ENCODE results near the gene CMKLR1.
A peak's percentile ranks its signal among the peaks of the same experiment; 100 is the strongest.

Gene CMKLR1

GRCh38 chr12:108318472-108319275 lies 20.4 kb downstream of the CMKLR1 start:
- Histone ChIP-seq H3K4me2 (ENCODE audit: low read length) (no peak overlapping the region), H3K36me3 (ENCODE audit: insufficient read depth, low read length) (peaks cover 43% of the 10 kb centered on the region), H3K4me1 (ENCODE audit: control insufficient read depth, insufficient read depth, low read length) (peaks cover 9% of the 10 kb centered on the region), H3K27me3 (ENCODE audit: control insufficient read depth, insufficient read depth, low read length) (no peaks in the 10 kb centered on the region), H3K9ac (ENCODE audit: low read depth, low read length) (no peak overlapping the region), H3K9me3 (replicated peaks; ENCODE audit: low read length) (no peaks in the 10 kb centered on the region), H3K4me3 (ENCODE audit: low read length) (no peak overlapping the region)

GRCh38 chr12:108317308-108318234 lies 21.5 kb downstream of the CMKLR1 start:
- Histone ChIP-seq H3K9ac (ENCODE audit: low read depth, low read length) (no peak overlapping the region), H3K4me1 (ENCODE audit: control insufficient read depth, insufficient read depth, low read length) (peaks cover 20% of the 10 kb centered on the region), H3K4me2 (ENCODE audit: low read length) (no peak overlapping the region), H3K36me3 (ENCODE audit: insufficient read depth, low read length) (peaks cover 33% of the 10 kb centered on the region), H3K4me3 (ENCODE audit: low read length) (no peak overlapping the region), H3K27me3 (ENCODE audit: control insufficient read depth, insufficient read depth, low read length) (no peaks in the 10 kb centered on the region), H3K9me3 (replicated peaks; ENCODE audit: low read length) (no peaks in the 10 kb centered on the region)

- H3K9ac ChIP-seq (ENCODE audit: low read depth, low read length) = no peak overlapping the region
- H3K27me3 ChIP-seq (ENCODE audit: control insufficient read depth, insufficient read depth, low read length) = no peaks in the 10 kb centered on the region
- peaks cover 22% of the 10 kb centered on the region for H3K4me1 ChIP-seq (ENCODE audit: control insufficient read depth, insufficient read depth, low read length)
- no peak overlapping the region for H3K4me3 ChIP-seq (ENCODE audit: low read length)
- no peaks in the 10 kb centered on the region for H3K9me3 ChIP-seq (replicated peaks; ENCODE audit: low read length)
- H3K4me2 ChIP-seq (ENCODE audit: low read length) = no peak overlapping the region
- peaks cover 35% of the 10 kb centered on the region for H3K36me3 ChIP-seq (ENCODE audit: insufficient read depth, low read length)
Measured at GRCh38 chr12:108316176-108317086, 22.7 kb downstream of the CMKLR1 start.

GRCh38 chr12:108315486-108316105 lies 23.5 kb downstream of the CMKLR1 start:
- Histone ChIP-seq H3K36me3 (ENCODE audit: insufficient read depth, low read length) (peaks cover 35% of the 10 kb centered on the region), H3K9ac (ENCODE audit: low read depth, low read length) (no peak overlapping the region), H3K4me1 (ENCODE audit: control insufficient read depth, insufficient read depth, low read length) (peaks cover 22% of the 10 kb centered on the region), H3K4me2 (ENCODE audit: low read length) (no peak overlapping the region), H3K4me3 (ENCODE audit: low read length) (no peak overlapping the region), H3K27me3 (ENCODE audit: control insufficient read depth, insufficient read depth, low read length) (no peaks in the 10 kb centered on the region), H3K9me3 (replicated peaks; ENCODE audit: low read length) (no peaks in the 10 kb centered on the region)

GRCh38 chr12:108313606-108314351 lies 25.3 kb downstream of the CMKLR1 start:
- H3K4me2 ChIP-seq (ENCODE audit: low read length) = no peak overlapping the region
- H3K4me3 ChIP-seq (ENCODE audit: low read length) = no peak overlapping the region
- H3K4me1 ChIP-seq (ENCODE audit: control insufficient read depth, insufficient read depth, low read length) = peaks cover 27% of the 10 kb centered on the region
- H3K36me3 ChIP-seq (ENCODE audit: insufficient read depth, low read length) = peaks cover 28% of the 10 kb centered on the region
- H3K9ac ChIP-seq (ENCODE audit: low read depth, low read length) = peak overlapping the region; percentile 68
- H3K27me3 ChIP-seq (ENCODE audit: control insufficient read depth, insufficient read depth, low read length) = no peaks in the 10 kb centered on the region
- no peaks in the 10 kb centered on the region for H3K9me3 ChIP-seq (replicated peaks; ENCODE audit: low read length)

GRCh38 chr12:108313241-108313605 lies 25.9 kb downstream of the CMKLR1 start:
- H3K9ac ChIP-seq (ENCODE audit: low read depth, low read length) = peak overlapping the region; percentile 68
- peaks cover 27% of the 10 kb centered on the region for H3K36me3 ChIP-seq (ENCODE audit: insufficient read depth, low read length)
- no peak overlapping the region for H3K4me2 ChIP-seq (ENCODE audit: low read length)
- H3K27me3 ChIP-seq (ENCODE audit: control insufficient read depth, insufficient read depth, low read length) = no peaks in the 10 kb centered on the region
- no peaks in the 10 kb centered on the region for H3K9me3 ChIP-seq (replicated peaks; ENCODE audit: low read length)
- peaks cover 32% of the 10 kb centered on the region for H3K4me1 ChIP-seq (ENCODE audit: control insufficient read depth, insufficient read depth, low read length)
- no peak overlapping the region for H3K4me3 ChIP-seq (ENCODE audit: low read length)

GRCh38 chr12:108312693-108313189 lies 26.4 kb downstream of the CMKLR1 start:
- Histone ChIP-seq H3K4me2 (ENCODE audit: low read length) (peak overlapping the region; percentile 7), H3K9ac (ENCODE audit: low read depth, low read length) (peak overlapping the region; percentile 68), H3K36me3 (ENCODE audit: insufficient read depth, low read length) (peaks cover 24% of the 10 kb centered on the region), H3K4me3 (ENCODE audit: low read length) (no peak overlapping the region), H3K27me3 (ENCODE audit: control insufficient read depth, insufficient read depth, low read length) (no peaks in the 10 kb centered on the region), H3K9me3 (replicated peaks; ENCODE audit: low read length) (no peaks in the 10 kb centered on the region), H3K4me1 (ENCODE audit: control insufficient read depth, insufficient read depth, low read length) (peaks cover 37% of the 10 kb centered on the region)

GRCh38 chr12:108312073-108312659 lies 26.9 kb downstream of the CMKLR1 start:
- no peak overlapping the region for H3K4me2 ChIP-seq (ENCODE audit: low read length)
- peaks cover 21% of the 10 kb centered on the region for H3K36me3 ChIP-seq (ENCODE audit: insufficient read depth, low read length)
- H3K9me3 ChIP-seq (replicated peaks; ENCODE audit: low read length) = no peaks in the 10 kb centered on the region
- H3K27me3 ChIP-seq (ENCODE audit: control insufficient read depth, insufficient read depth, low read length) = no peaks in the 10 kb centered on the region
- peaks cover 43% of the 10 kb centered on the region for H3K4me1 ChIP-seq (ENCODE audit: control insufficient read depth, insufficient read depth, low read length)
- H3K4me3 ChIP-seq (ENCODE audit: low read length) = no peak overlapping the region
- H3K9ac ChIP-seq (ENCODE audit: low read depth, low read length) = peak overlapping the region; percentile 68

- Histone ChIP-seq H3K9me3 (replicated peaks; ENCODE audit: low read length) (no peaks in the 10 kb centered on the region), H3K4me1 (ENCODE audit: control insufficient read depth, insufficient read depth, low read length) (peaks cover 46% of the 10 kb centered on the region), H3K4me2 (ENCODE audit: low read length) (no peak overlapping the region), H3K36me3 (ENCODE audit: insufficient read depth, low read length) (peaks cover 18% of the 10 kb centered on the region), H3K4me3 (ENCODE audit: low read length) (no peak overlapping the region), H3K9ac (ENCODE audit: low read depth, low read length) (no peak overlapping the region), H3K27me3 (ENCODE audit: control insufficient read depth, insufficient read depth, low read length) (no peaks in the 10 kb centered on the region)
Measured at GRCh38 chr12:108311605-108312004, 27.5 kb downstream of the CMKLR1 start.

- Histone ChIP-seq H3K36me3 (ENCODE audit: insufficient read depth, low read length) (peaks cover 16% of the 10 kb centered on the region), H3K4me3 (ENCODE audit: low read length) (no peak overlapping the region), H3K9ac (ENCODE audit: low read depth, low read length) (no peak overlapping the region), H3K27me3 (ENCODE audit: control insufficient read depth, insufficient read depth, low read length) (no peaks in the 10 kb centered on the region), H3K9me3 (replicated peaks; ENCODE audit: low read length) (no peaks in the 10 kb centered on the region), H3K4me1 (ENCODE audit: control insufficient read depth, insufficient read depth, low read length) (peaks cover 55% of the 10 kb centered on the region), H3K4me2 (ENCODE audit: low read length) (no peak overlapping the region)
Measured at GRCh38 chr12:108310489-108310888, 28.6 kb downstream of the CMKLR1 start.
